GM12865 (cell line): ENCODE measurements around the gene SMIM3.
"Not testable (repeated sequence)": the region's sequence is repeated elsewhere in the genome, so short reads cannot be mapped to it uniquely, and the experiment has no call there.

Source experiments
- DNase-seq: peaks from one replicate; pipeline ENCODE4 v3.0.0; 2010; ENCODE audit warnings: low read depth
- H3K4me3 ChIP-seq: 2 replicates; pipeline ENCODE4 v1.5.1; 2011; ENCODE audit warnings: mild to moderate bottlenecking, low read depth, low read length, control low read depth
- CTCF ChIP-seq: IDR thresholded peaks from 2 replicates; pipeline ENCODE4 v1.5.1; 2011; ENCODE audit warnings: low read length, control low read depth, low read depth, inconsistent platforms; ENCODE audit not compliant: insufficient read depth; ENCODE audit errors: missing control alignments

SMIM3 gene

GRCh38 chr5:150829744-150830143 is 51.2 kb downstream of the SMIM3 start:
- no peak overlapping the region for H3K4me3 ChIP-seq
- DNase-seq = no peak
- TF ChIP-seq CTCF = no peak

- not testable (repeated sequence) for DNase-seq, H3K4me3 ChIP-seq
These were observed 53.3 kb downstream of the SMIM3 start for GRCh38 chr5:150831821-150832220.

DNA sequence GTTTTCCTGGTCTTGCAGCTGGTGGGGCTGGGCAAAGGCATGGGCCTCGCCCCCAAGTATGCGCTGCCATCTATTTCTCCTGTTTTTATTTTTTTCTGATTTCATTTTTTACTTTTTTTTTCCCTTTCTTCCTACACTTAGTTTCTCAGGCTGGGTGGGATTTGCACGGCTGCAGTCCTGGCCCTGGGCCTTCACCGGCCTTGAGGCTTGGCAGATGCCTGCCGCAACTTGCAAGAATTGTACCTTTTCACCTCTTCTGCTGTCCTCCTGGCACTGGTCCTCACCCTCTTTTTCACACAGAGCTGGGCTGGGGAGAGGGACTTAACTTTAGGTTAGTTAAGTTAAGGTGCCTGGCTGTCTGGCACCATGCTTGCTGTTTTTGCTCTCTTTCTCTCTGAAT is 57.5 kb downstream of the SMIM3 start:
- no peak overlapping the region for H3K4me3 ChIP-seq
- DNase-seq = no peak
- TF ChIP-seq CTCF = no peak

- TF ChIP-seq CTCF = no peak
- no peak overlapping the region for H3K4me3 ChIP-seq
- DNase-seq = no peak
These were observed 58.1 kb downstream of the SMIM3 start for GRCh38 chr5:150836703-150837102.

DNA sequence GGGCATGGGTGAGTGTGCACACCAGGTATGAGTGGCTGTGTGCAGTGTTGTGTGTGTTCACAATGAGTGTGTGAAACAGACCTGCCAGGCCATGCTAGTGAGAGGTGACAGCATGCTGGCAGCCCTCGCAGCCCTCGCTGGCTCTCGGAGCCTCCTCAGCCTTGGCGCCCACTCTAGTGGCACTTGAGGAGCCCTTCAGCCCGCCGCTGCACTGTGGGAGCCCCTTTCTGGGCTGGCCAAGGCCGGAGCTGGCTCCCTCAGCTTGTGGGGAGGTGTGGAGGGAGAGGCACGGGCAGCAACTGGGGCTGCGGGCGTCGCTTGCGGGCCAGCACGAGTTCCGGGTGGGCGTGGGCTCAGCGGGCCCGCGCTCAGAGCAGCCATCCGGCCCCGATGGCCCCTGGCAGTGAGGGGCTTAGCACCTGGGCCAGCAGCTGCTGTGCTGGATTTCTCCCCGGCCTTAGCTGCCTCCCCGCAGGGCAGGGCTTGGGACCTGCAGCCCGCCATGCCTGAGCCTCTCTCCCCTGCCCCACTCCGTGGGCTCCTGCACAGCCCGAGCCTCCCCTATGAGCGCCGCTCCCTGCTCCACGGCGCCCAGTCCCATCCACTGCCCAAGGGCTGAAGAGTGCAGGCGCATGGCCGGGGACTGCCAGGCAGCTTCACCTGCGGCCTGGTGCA is 66.8 kb downstream of the SMIM3 start:
- H3K4me3 ChIP-seq, DNase-seq: not testable (repeated sequence)

- DNase-seq = not testable (repeated sequence)
- peak within 1 kb of the TSS; percentile 24 for H3K4me3 ChIP-seq
These were observed 67.7 kb downstream of the SMIM3 start, which contains the start of gene IRGM for GRCh38 chr5:150846308-150846653. Gene IRGM (plus strand): TSS chr5:150846521. CDS start chr5:150848124, 1,603 bp downstream.
